Liver (tissue), 9 donors: ENCODE results near the gene CENPVL1. TPM values are rescaled to one million over a fixed set of nuclear protein-coding genes. Genes with fewer than 3 reads are reported as not detected.
"Not testable (repeated sequence)": the region's sequence is repeated elsewhere in the genome, so short reads cannot be mapped to it uniquely, and the experiment has no call there.

Experiments used
- DNase-seq: peaks from one replicate; pipeline ENCODE4 v3.0.0-alpha.2; 2017; ENCODE audit warnings: low spot score
- H3K27ac ChIP-seq, 2 donors: one replicate each; pipeline ENCODE4 v1.7.0; 2013; ENCODE audit warnings: inconsistent platforms in 2 of 2, low read length in 2 of 2, control low read depth in 1 of 2, low read depth in 1 of 2, mild to moderate bottlenecking in 1 of 2
- H3K27me3 ChIP-seq, 4 donors: one replicate each; pipeline versions ENCODE4 v1.6.1 to v1.7.0; 2013; ENCODE audit warnings: low read length in 3 of 4, inconsistent platforms in 1 of 4, mild to moderate bottlenecking in 1 of 4, moderate library complexity in 1 of 4; ENCODE audit not compliant: control insufficient read depth in 4 of 4, insufficient read depth in 4 of 4
- H3K36me3 ChIP-seq, 4 donors: one replicate each; pipeline versions ENCODE4 v1.6.1 to v1.7.0; 2013; ENCODE audit warnings: low read length in 3 of 4, mild to moderate bottlenecking in 3 of 4, low read depth in 1 of 4, moderate library complexity in 1 of 4; ENCODE audit not compliant: control insufficient read depth in 4 of 4, insufficient read depth in 3 of 4
- H3K4me1 ChIP-seq, 4 donors: one replicate each; pipeline versions ENCODE4 v1.6.1 to v1.7.0; 2013; ENCODE audit warnings: low read length in 3 of 4, mild to moderate bottlenecking in 3 of 4, moderate library complexity in 1 of 4; ENCODE audit not compliant: control insufficient read depth in 4 of 4, insufficient read depth in 4 of 4
- H3K4me3 ChIP-seq, 3 donors: one replicate each; pipeline versions ENCODE4 v1.6.1 to v1.7.0; 2013; ENCODE audit warnings: low read length in 3 of 3, control low read depth in 1 of 3, low read depth in 1 of 3, mild to moderate bottlenecking in 1 of 3
- H3K9ac ChIP-seq, 2 donors: one replicate each; pipeline ENCODE4 v1.7.0; 2013; ENCODE audit warnings: low read length in 2 of 2, mild to moderate bottlenecking in 2 of 2, moderate library complexity in 2 of 2, control low read depth in 1 of 2, low read depth in 1 of 2
- H3K9me3 ChIP-seq, 4 donors: one replicate each; pipeline versions ENCODE4 v1.6.1 to v1.7.0; 2013; ENCODE audit warnings: low read length in 3 of 4; ENCODE audit not compliant: control insufficient read depth in 4 of 4
- ATF3 ChIP-seq: IDR thresholded peaks from 2 replicates; pipeline ENCODE4 v1.6.1; 2016; ENCODE audit warnings: antibody characterized with exemption
- EGR1 ChIP-seq, 2 donors: IDR thresholded peaks; 2 replicates each; pipeline ENCODE4 v1.6.1; 2016 to 2018; ENCODE audit warnings: antibody characterized with exemption in 2 of 2, low read depth in 2 of 2
- FOXA2 ChIP-seq: IDR thresholded peaks from 2 replicates; pipeline ENCODE4 v1.6.1; 2016; ENCODE audit warnings: antibody characterized with exemption
- GABPA ChIP-seq, 2 donors: IDR thresholded peaks in 1 of 2; conservative IDR thresholded peaks in 1 of 2; 2 replicates each; pipeline ENCODE4 v1.6.1; 2016; ENCODE audit warnings: antibody characterized with exemption in 2 of 2, mild to moderate bottlenecking in 1 of 2, moderate library complexity in 1 of 2
- HNF4A ChIP-seq, 2 donors: conservative IDR thresholded peaks; 2 replicates each; pipeline ENCODE4 v1.6.1; 2016; ENCODE audit warnings: antibody characterized with exemption in 2 of 2, mild to moderate bottlenecking in 2 of 2
- MAX ChIP-seq: IDR thresholded peaks from 2 replicates; pipeline ENCODE4 v1.6.1; 2016; ENCODE audit warnings: antibody characterized with exemption
- NR2F2 ChIP-seq: IDR thresholded peaks from 2 replicates; pipeline ENCODE4 v1.6.1; 2016; ENCODE audit warnings: antibody characterized with exemption
- RAD21 ChIP-seq, 2 donors: IDR thresholded peaks; 2 replicates each; pipeline ENCODE4 v1.6.1; 2016; ENCODE audit warnings: antibody characterized with exemption in 2 of 2, mild to moderate bottlenecking in 2 of 2
- REST ChIP-seq: IDR thresholded peaks from 2 replicates; pipeline ENCODE4 v1.6.1; 2016; ENCODE audit warnings: antibody characterized with exemption, mild to moderate bottlenecking
- SP1 ChIP-seq: IDR thresholded peaks from 2 replicates; pipeline ENCODE4 v1.6.1; 2018; ENCODE audit warnings: antibody characterized with exemption, mild to moderate bottlenecking
- WGBS: extraction: QIAGEN DNeasy Blood & Tissue Kit; methylation state at CpG from one replicate; pipeline ENCODE4 v1.1.7; 2013; 5-methylcytosine and 5-hydroxymethylcytosine counted together
- polyA plus RNA-seq, 2 donors: library from polyadenylated mRNA; stranded (reverse) in 1 of 2; unstranded in 1 of 2; fragments of 200-250 nt in 1 of 2; fragments of >200 nt in 1 of 2; fragmentation: Nextera tagmentation in 1 of 2; extraction: Ambion mirVana in 1 of 2; gene quantifications; one replicate each; pipeline versions ENCODE4 v1.2.1 to v1.2.3, GENCODE V29; 2013 to 2015
- total RNA-seq, 2 donors: library from RNA; depleted of rRNA; stranded (reverse); fragments of >200 nt; gene quantifications; one replicate each; pipeline ENCODE4 v1.2.3, GENCODE V29; 2014
- TF ChIP-seq, protein P1 (sequence below): fragments of 150-350 bp; IDR thresholded peaks from 2 replicates; pipeline ENCODE4 v1.5.1; 2017; ENCODE audit warnings: improper control_type of control experiment, low read depth, low read length; ENCODE audit not compliant: missing input control
- TF ChIP-seq, protein P2 (sequence below): IDR thresholded peaks from 2 replicates; pipeline ENCODE4 v1.6.1; 2016; ENCODE audit warnings: antibody characterized with exemption
- donor health status: healthy.
- donor health status: healthy.
- donor health status: healthy.
- donor health status: healthy.
- donor health status: healthy.

Gene CENPVL1
- total RNA-seq, result not detected
- not detected for polyA plus RNA-seq

DNA sequence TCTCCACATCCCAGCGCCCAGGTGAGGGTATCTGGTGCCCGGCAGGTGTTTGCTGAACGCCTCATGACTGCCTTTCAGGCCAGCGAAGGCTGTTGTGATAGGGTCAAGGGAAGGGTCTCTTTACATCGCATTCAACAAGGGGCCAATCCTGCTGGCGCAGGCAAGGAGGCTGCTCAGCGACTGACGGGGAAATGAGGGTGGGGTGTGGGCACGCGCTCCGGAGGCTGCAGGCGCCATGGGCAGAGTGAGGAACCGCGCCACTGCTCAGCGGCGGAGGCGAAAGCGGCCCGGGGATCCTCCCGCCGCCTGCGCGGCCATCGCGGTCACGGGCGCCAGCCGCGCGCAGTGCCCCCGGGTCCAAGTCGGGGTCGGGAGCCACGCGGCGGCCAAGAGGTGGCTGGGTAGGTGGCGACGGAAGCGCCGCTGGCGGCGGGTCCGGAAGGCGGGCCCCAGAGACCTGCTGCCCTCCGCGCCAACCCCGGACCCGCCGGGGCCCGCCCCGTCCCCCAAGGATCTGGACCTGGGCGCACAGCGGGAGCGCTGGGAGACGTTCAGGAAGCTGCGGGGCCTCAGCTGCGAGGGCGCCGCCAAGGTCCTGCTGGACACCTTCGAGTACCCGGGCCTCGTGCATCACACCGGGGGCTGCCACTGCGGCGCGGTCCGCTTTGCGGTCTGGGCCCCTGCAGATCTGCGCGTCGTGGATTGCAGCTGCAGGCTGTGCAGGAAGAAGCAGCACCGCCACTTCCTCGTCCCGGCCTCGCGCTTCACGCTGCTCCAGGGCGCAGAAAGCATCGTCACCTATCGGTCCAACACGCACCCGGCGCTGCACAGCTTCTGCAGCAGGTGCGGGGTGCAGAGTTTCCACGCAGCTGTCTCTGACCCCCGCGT, at the start of gene CENPVL1:
Gene CENPVL1 (plus strand): TSS at position 236 of the 888 bp plus-strand sequence. CDS start 0 bp downstream, at position 236.
- H3K4me1 ChIP-seq, H3K9ac ChIP-seq, H3K27ac ChIP-seq, H3K4me3 ChIP-seq, DNase-seq, H3K36me3 ChIP-seq, H3K9me3 ChIP-seq, H3K27me3 ChIP-seq: not testable (repeated sequence)
- no CpG with 5 or more reads among the region's 87 CpGs for WGBS

GRCh38 chrX:51665981-51666380, 44.3 kb upstream of the CENPVL1 start:
- Histone ChIP-seq H3K9ac (no peak overlapping the region), H3K9me3 (no peaks in the 10 kb centered on the region), H3K27ac (no peak overlapping the region), H3K27me3 (peaks cover 0 to 8% (median 0%) of the 10 kb centered on the region in 4 donors), H3K4me1 (no peaks in the 10 kb centered on the region), H3K4me3 (no peak overlapping the region), H3K36me3 (no peaks in the 10 kb centered on the region)
- TF ChIP-seq, protein P1, sequence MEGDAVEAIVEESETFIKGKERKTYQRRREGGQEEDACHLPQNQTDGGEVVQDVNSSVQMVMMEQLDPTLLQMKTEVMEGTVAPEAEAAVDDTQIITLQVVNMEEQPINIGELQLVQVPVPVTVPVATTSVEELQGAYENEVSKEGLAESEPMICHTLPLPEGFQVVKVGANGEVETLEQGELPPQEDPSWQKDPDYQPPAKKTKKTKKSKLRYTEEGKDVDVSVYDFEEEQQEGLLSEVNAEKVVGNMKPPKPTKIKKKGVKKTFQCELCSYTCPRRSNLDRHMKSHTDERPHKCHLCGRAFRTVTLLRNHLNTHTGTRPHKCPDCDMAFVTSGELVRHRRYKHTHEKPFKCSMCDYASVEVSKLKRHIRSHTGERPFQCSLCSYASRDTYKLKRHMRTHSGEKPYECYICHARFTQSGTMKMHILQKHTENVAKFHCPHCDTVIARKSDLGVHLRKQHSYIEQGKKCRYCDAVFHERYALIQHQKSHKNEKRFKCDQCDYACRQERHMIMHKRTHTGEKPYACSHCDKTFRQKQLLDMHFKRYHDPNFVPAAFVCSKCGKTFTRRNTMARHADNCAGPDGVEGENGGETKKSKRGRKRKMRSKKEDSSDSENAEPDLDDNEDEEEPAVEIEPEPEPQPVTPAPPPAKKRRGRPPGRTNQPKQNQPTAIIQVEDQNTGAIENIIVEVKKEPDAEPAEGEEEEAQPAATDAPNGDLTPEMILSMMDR, result no peak
- TF ChIP-seq NR2F2 (no peak), FOXA2 (no peak), REST (no peak), GABPA (IDR thresholded peaks at IDR 0.05 in 1 of 2, conservative IDR thresholded peaks at IDR 0.05 in 1 of 2) (no peak), ATF3 (no peak), MAX (no peak), EGR1 (IDR thresholded peaks at IDR 0.05; ENCODE audit: low read depth in 2 of 2) (no peak), HNF4A (conservative IDR thresholded peaks at IDR 0.05) (no peak), RAD21 (IDR thresholded peaks at IDR 0.05) (no peak), SP1 (no peak)
- TF ChIP-seq, protein P2, sequence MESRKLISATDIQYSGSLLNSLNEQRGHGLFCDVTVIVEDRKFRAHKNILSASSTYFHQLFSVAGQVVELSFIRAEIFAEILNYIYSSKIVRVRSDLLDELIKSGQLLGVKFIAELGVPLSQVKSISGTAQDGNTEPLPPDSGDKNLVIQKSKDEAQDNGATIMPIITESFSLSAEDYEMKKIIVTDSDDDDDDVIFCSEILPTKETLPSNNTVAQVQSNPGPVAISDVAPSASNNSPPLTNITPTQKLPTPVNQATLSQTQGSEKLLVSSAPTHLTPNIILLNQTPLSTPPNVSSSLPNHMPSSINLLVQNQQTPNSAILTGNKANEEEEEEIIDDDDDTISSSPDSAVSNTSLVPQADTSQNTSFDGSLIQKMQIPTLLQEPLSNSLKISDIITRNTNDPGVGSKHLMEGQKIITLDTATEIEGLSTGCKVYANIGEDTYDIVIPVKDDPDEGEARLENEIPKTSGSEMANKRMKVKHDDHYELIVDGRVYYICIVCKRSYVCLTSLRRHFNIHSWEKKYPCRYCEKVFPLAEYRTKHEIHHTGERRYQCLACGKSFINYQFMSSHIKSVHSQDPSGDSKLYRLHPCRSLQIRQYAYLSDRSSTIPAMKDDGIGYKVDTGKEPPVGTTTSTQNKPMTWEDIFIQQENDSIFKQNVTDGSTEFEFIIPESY, result no peak
- no peak for DNase-seq
- 60% methylated on average over 5 of the region's 5 CpGs for WGBS

GRCh38 chrX:51679689-51680433, 30.5 kb upstream of the CENPVL1 start:
- WGBS, result no CpG with 5 or more reads among the region's 18 CpGs
- not testable (repeated sequence) for H3K9me3 ChIP-seq, H3K9ac ChIP-seq, H3K27me3 ChIP-seq, H3K4me3 ChIP-seq, H3K36me3 ChIP-seq, DNase-seq, H3K4me1 ChIP-seq, H3K27ac ChIP-seq
